PC-9 (cell line): ENCODE data around the gene RBMS2.

ENCODE experiments used
- EZH2 ChIP-seq: fragments of 200-600 bp; sonication (generic); IDR thresholded peaks from 2 replicates; pipeline ENCODE4 v1.8.0; 2017; ENCODE audit warnings: antibody characterized with exemption, low read depth
- TF ChIP-seq, protein P1 (sequence below): fragments of 200-600 bp; sonication (generic); conservative IDR thresholded peaks from 2 replicates; pipeline ENCODE4 v1.6.1; 2017; ENCODE audit warnings: mixed run types, antibody characterized with exemption, mild to moderate bottlenecking, moderate library complexity

DNA sequence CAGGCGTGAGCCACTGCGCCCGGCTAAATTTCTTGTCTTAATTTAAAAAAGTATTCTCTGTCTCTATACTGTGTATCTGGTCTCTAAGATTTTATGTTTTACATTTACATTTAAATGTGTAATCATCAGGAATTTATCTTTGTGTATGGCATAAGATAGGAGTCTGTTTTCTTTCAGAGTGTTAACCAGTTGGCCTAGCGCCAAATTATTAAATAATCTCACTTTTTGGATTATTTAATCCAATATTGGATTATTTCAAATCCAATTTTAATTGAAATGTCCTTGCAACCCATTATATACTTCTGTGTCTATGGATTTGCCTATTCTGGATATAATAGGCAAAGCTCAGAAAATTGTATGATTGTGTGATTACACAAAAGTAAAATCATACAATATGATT lies 63.5 kb downstream of the RBMS2 start:
- TF ChIP-seq, protein P1, sequence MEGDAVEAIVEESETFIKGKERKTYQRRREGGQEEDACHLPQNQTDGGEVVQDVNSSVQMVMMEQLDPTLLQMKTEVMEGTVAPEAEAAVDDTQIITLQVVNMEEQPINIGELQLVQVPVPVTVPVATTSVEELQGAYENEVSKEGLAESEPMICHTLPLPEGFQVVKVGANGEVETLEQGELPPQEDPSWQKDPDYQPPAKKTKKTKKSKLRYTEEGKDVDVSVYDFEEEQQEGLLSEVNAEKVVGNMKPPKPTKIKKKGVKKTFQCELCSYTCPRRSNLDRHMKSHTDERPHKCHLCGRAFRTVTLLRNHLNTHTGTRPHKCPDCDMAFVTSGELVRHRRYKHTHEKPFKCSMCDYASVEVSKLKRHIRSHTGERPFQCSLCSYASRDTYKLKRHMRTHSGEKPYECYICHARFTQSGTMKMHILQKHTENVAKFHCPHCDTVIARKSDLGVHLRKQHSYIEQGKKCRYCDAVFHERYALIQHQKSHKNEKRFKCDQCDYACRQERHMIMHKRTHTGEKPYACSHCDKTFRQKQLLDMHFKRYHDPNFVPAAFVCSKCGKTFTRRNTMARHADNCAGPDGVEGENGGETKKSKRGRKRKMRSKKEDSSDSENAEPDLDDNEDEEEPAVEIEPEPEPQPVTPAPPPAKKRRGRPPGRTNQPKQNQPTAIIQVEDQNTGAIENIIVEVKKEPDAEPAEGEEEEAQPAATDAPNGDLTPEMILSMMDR: no peak
- no peak for TF ChIP-seq EZH2
